Loucy (cell line): Measurements from ENCODE around the gene ATP5PB.
A peak's percentile ranks its signal among the peaks of the same experiment; 100 is the strongest.

Source experiments
- H2AFZ ChIP-seq: fragments of 200-600 bp; sonication (generic); 2 replicates; pipeline ENCODE4 v1.6.0; 2016; ENCODE audit warnings: antibody characterized with exemption, mild to moderate bottlenecking, low read length, moderate library complexity
- H3F3A ChIP-seq: fragments of 200-600 bp; 2 replicates; pipeline ENCODE4 v1.6.0; 2016; ENCODE audit warnings: antibody characterized with exemption, low read depth, mild to moderate bottlenecking
- H3K27me3 ChIP-seq: fragments of 200-600 bp; sonication (generic); 2 replicates; pipeline ENCODE4 v1.6.1; 2014; ENCODE audit warnings: low read length, mild to moderate bottlenecking; ENCODE audit not compliant: insufficient read depth, poor library complexity, severe bottlenecking
- H3K36me3 ChIP-seq: fragments of 200-600 bp; sonication (generic); 2 replicates; pipeline ENCODE4 v1.6.1; 2016; ENCODE audit warnings: low read length; ENCODE audit not compliant: insufficient read depth
- H3K4me1 ChIP-seq: fragments of 200-600 bp; sonication (generic); 2 replicates; pipeline ENCODE4 v1.5.1; 2014; ENCODE audit warnings: low read length, mild to moderate bottlenecking; ENCODE audit not compliant: insufficient read depth, poor library complexity, severe bottlenecking
- H3K4me2 ChIP-seq: fragments of 200-600 bp; sonication (generic); 2 replicates; pipeline ENCODE4 v1.6.0; 2014; ENCODE audit warnings: antibody characterized with exemption, low read length, low read depth, mild to moderate bottlenecking; ENCODE audit not compliant: poor library complexity, severe bottlenecking
- H3K4me3 ChIP-seq: fragments of 200-600 bp; sonication (generic); 2 replicates; pipeline ENCODE4 v1.5.1; 2014; ENCODE audit warnings: low read length, mild to moderate bottlenecking, mixed read lengths; ENCODE audit not compliant: poor library complexity, severe bottlenecking
- H3K79me2 ChIP-seq: fragments of 200-600 bp; sonication (generic); 2 replicates; pipeline ENCODE4 v1.6.1; 2014; ENCODE audit warnings: low read length; ENCODE audit not compliant: insufficient read depth
- H3K9ac ChIP-seq: fragments of 200-600 bp; sonication (generic); 2 replicates; pipeline ENCODE4 v1.6.0; 2014; ENCODE audit warnings: mild to moderate bottlenecking, low read depth, low read length, moderate library complexity; ENCODE audit not compliant: poor library complexity, severe bottlenecking
- H3K9me2 ChIP-seq: fragments of 200-600 bp; sonication (generic); replicated peaks from 2 replicates; pipeline ENCODE4 v1.6.1; 2016; ENCODE audit warnings: low read depth, low read length, mixed read lengths
- H3K9me3 ChIP-seq: fragments of 200-600 bp; sonication (generic); 2 replicates; pipeline ENCODE4 v1.6.1; 2014; ENCODE audit warnings: mild to moderate bottlenecking, antibody characterized with exemption, low read length, low read depth; ENCODE audit not compliant: insufficient read depth
- H4K20me1 ChIP-seq: fragments of 200-600 bp; sonication (generic); 2 replicates; pipeline ENCODE4 v1.6.0; 2014; ENCODE audit warnings: antibody characterized with exemption, low read length, mild to moderate bottlenecking; ENCODE audit not compliant: insufficient read depth, poor library complexity, severe bottlenecking
- EZH2phosphoT487 ChIP-seq: fragments of 200-600 bp; IDR thresholded peaks from 2 replicates; pipeline ENCODE4 v1.6.1; 2018; ENCODE audit warnings: antibody characterized with exemption, mild to moderate bottlenecking, moderate library complexity, borderline replicate concordance
- TF ChIP-seq, protein P1 (sequence below): fragments of 200-600 bp; sonication (generic); conservative IDR thresholded peaks from 2 replicates; pipeline ENCODE4 v1.5.1; 2014; ENCODE audit warnings: mild to moderate bottlenecking, antibody characterized with exemption, low read length

ATP5PB gene

DNA sequence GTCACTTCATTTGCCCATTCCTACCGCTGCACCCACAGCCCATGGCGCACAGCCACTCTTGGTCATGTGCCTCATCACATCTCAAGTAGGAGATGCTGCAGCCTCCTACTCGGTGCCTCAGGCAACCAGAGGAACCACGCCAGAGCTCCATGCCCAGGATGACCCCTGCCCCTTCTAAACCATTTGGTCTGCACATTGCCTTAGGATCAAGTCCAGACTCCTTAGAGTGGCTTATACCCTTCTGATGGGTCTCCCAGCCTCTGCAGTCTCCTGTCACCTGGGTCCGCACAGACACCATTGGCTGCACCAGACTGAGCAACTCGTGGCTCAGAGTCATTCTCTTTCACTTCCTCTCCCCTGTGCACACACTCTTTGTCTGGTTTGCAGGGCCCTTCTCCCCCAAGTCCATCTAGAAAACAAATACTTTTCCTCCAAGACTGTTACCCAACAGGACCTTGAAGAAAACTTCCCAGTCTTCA lies 56.4 kb downstream of the ATP5PB start:
- TF ChIP-seq, protein P1, sequence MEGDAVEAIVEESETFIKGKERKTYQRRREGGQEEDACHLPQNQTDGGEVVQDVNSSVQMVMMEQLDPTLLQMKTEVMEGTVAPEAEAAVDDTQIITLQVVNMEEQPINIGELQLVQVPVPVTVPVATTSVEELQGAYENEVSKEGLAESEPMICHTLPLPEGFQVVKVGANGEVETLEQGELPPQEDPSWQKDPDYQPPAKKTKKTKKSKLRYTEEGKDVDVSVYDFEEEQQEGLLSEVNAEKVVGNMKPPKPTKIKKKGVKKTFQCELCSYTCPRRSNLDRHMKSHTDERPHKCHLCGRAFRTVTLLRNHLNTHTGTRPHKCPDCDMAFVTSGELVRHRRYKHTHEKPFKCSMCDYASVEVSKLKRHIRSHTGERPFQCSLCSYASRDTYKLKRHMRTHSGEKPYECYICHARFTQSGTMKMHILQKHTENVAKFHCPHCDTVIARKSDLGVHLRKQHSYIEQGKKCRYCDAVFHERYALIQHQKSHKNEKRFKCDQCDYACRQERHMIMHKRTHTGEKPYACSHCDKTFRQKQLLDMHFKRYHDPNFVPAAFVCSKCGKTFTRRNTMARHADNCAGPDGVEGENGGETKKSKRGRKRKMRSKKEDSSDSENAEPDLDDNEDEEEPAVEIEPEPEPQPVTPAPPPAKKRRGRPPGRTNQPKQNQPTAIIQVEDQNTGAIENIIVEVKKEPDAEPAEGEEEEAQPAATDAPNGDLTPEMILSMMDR, result no peak
- TF ChIP-seq EZH2phosphoT487, result no peak
- Histone ChIP-seq H3K4me3 (peak overlapping the region; percentile 10), H3F3A (peaks cover 16% of the 10 kb centered on the region), H3K36me3 (no peaks in the 10 kb centered on the region), H4K20me1 (no peaks in the 10 kb centered on the region), H2AFZ (peak overlapping the region; percentile 59; the same call in 1 of the 2 replicates), H3K27me3 (no peaks in the 10 kb centered on the region), H3K79me2 (no peaks in the 10 kb centered on the region), H3K4me1 (peaks cover 66% of the 10 kb centered on the region), H3K9me3 (no peaks in the 10 kb centered on the region), H3K4me2 (peak overlapping the region; percentile 57), H3K9me2 (no peaks in the 10 kb centered on the region), H3K9ac (peak overlapping the region; percentile 35)

DNA sequence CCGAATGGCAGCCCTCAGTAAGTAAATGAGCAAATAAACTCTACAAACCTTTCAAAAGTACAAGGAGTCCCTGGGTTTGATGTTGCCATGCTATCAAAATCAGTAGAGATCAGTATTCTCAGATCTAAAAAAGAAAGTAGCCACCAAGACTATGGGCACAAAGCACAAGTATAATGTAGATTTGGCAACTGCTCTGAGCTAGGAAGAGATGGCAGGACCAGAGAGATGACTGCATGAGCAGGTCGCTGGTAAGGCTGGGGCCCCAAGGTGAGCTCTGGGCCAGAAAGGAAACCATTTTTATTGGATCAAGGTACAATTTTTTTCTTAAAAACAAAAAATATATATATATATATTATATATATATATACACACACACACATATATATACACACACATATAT lies 57.3 kb downstream of the ATP5PB start:
- H3K36me3 ChIP-seq, result no peaks in the 10 kb centered on the region
- H3K4me2 ChIP-seq, result peak overlapping the region; percentile 57
- H3K9ac ChIP-seq, result peak overlapping the region; percentile 35
- no peaks in the 10 kb centered on the region for H4K20me1 ChIP-seq
- peaks cover 16% of the 10 kb centered on the region for H3F3A ChIP-seq
- peak overlapping the region; percentile 20 for H3K4me3 ChIP-seq
- no peaks in the 10 kb centered on the region for H3K27me3 ChIP-seq
- H3K9me2 ChIP-seq, result no peaks in the 10 kb centered on the region
- H3K79me2 ChIP-seq, result no peaks in the 10 kb centered on the region
- no peaks in the 10 kb centered on the region for H3K9me3 ChIP-seq
- peaks cover 66% of the 10 kb centered on the region for H3K4me1 ChIP-seq
- no peak overlapping the region for H2AFZ ChIP-seq
- TF ChIP-seq, protein P1, result no peak
- TF ChIP-seq EZH2phosphoT487, result no peak

DNA sequence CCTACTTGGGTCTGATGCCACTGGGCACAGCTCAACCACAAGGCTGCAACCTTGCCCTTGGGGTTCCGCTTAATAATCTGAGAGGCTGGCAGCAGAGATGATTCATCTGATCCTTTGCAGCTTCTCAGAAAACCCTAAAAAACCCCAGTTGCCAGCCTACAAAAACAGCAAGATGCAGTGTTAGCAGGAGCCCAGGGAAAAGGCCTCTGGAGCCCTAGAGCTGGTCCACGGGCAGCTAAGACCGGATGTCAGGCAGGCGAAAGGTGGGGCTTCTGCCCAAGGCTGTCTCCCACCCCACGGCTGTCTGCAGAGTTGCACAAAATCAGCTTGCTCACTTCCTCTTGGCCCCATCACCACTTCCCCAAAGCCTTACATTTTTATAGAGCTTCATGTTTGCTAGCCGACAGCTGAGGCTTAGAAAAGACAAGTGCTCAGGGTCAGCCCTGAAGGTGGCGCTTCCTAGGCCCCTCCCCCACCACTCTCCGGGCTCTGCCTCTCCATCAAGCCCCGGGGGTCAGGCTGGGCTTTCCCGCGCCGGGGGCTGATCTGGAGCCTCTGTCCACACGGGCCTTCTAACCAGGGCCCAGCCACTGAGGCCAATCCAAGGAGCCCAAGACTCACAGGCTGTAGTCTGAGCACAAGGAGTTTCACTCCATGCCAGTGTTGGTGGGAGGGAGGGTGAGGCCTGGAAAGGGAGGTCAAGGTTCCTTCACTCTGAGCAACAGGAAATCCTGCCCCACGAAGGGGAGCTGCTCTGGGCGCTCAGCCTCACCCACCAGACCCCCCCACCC lies 58.3 kb downstream of the ATP5PB start:
- H3K27me3 ChIP-seq, result no peaks in the 10 kb centered on the region
- H3K9me3 ChIP-seq, result no peaks in the 10 kb centered on the region
- H2AFZ ChIP-seq, result peak overlapping the region; percentile 74
- no peaks in the 10 kb centered on the region for H3K36me3 ChIP-seq
- H3F3A ChIP-seq, result peaks cover 16% of the 10 kb centered on the region
- no peaks in the 10 kb centered on the region for H3K79me2 ChIP-seq
- peak overlapping the region; percentile 90 for H3K9ac ChIP-seq
- no peaks in the 10 kb centered on the region for H4K20me1 ChIP-seq
- H3K4me1 ChIP-seq, result peaks cover 74% of the 10 kb centered on the region
- H3K9me2 ChIP-seq, result no peaks in the 10 kb centered on the region
- H3K4me2 ChIP-seq, result peak overlapping the region; percentile 94
- TF ChIP-seq, protein P1, result no peak
- no peak for TF ChIP-seq EZH2phosphoT487
- H3K4me3 ChIP-seq, result peak overlapping the region; percentile 79
